Heart left ventricle (tissue), 16 donors: ENCODE results near the gene BAIAP3. TPM values are rescaled to one million over a fixed set of nuclear protein-coding genes. Genes with fewer than 3 reads are reported as not detected.
"Not testable (repeated sequence)": the region's sequence is repeated elsewhere in the genome, so short reads cannot be mapped to it uniquely, and the experiment has no call there.

Experiments
- ATAC-seq, 4 donors: fragments of 200-7000 bp; cut with Tn5 transposase; one replicate each; pipeline ENCODE4 v1.9.1; 2020 to 2022; ENCODE audit warnings: moderate library complexity in 4 of 4, mild to moderate bottlenecking in 3 of 4, moderate number of reproducible peaks in 1 of 4
- DNase-seq, 5 donors: peaks; one replicate each; pipeline ENCODE4 v3.0.0-alpha.2; 2020
- H3K27ac ChIP-seq, 12 donors: fragments of 200-600 bp; sonication (generic) in 4 of 12; one replicate each; pipeline versions ENCODE4 v1.5.0 to v1.8.0; 2016 to 2022; ENCODE audit warnings: mild to moderate bottlenecking in 2 of 12
- H3K27me3 ChIP-seq, 9 donors: fragments of 200-600 bp; sonication (generic) in 2 of 9; one replicate each; pipeline versions ENCODE4 v1.5.1 to v1.8.0; 2016 to 2022; ENCODE audit warnings: mild to moderate bottlenecking in 3 of 9
- H3K36me3 ChIP-seq, 9 donors: fragments of 200-600 bp; sonication (generic) in 2 of 9; one replicate each; pipeline versions ENCODE4 v1.5.0 to v1.8.0; 2018 to 2022; ENCODE audit warnings: mild to moderate bottlenecking in 2 of 9
- H3K4me1 ChIP-seq, 12 donors: fragments of 200-600 bp; sonication (generic) in 4 of 12; one replicate each; pipeline versions ENCODE4 v1.5.0 to v1.8.0; 2016 to 2022; ENCODE audit warnings: mild to moderate bottlenecking in 3 of 12
- H3K4me3 ChIP-seq, 12 donors: fragments of 200-600 bp; sonication (generic) in 4 of 12; one replicate each; pipeline versions ENCODE4 v1.5.0 to v1.8.0; 2017 to 2022; ENCODE audit warnings: mild to moderate bottlenecking in 9 of 12, moderate library complexity in 4 of 12
- H3K9me3 ChIP-seq, 12 donors: fragments of 200-600 bp; sonication (generic) in 4 of 12; one replicate each; pipeline versions ENCODE4 v1.5.0 to v1.8.0; 2016 to 2022; ENCODE audit warnings: mild to moderate bottlenecking in 1 of 12
- POLR2A ChIP-seq, 2 donors: fragments of 450-650 bp; IDR thresholded peaks; one replicate each; pipeline ENCODE4 v1.6.1; 2017; ENCODE audit warnings: antibody characterized with exemption in 2 of 2, mild to moderate bottlenecking in 2 of 2, moderate library complexity in 2 of 2
- WGBS, 4 donors: extraction: QIAGEN DNeasy Blood & Tissue Kit in 2 of 4; methylation state at CpG; one replicate each; pipeline versions ENCODE4 v1.1.5 to v1.1.7; 2013 to 2018; 5-methylcytosine and 5-hydroxymethylcytosine counted together
- intact Hi-C, 10 donors: fragments of 100-400 bp; cut with DNase I; formaldehyde crosslinking; loops; one replicate each; pipeline versions ENCODE4 v1.11.1 to v1.14.2; 2022
- polyA plus RNA-seq, 2 donors: library from polyadenylated mRNA; stranded (reverse); fragments of 200-250 nt; gene quantifications; one replicate each; pipeline ENCODE4 v1.2.3, GENCODE V29; 2013
- total RNA-seq, 9 donors: library from RNA; depleted of rRNA in 2 of 9; stranded (reverse); fragments of >200 nt in 2 of 9; fragmentation: NEBNext Ultra II Directional in 3 of 9; extraction: Animal tissue kit (Norgen Biotek cat#: 25700) in 3 of 9; gene quantifications; one replicate each; pipeline versions ENCODE4 v1.1.0 to v1.2.4, GENCODE V29; 2016 to 2023
- TF ChIP-seq, protein P1 (sequence below), 12 donors: fragments of 200-600 bp; sonication (generic) in 4 of 12; IDR thresholded peaks; one replicate each; pipeline versions ENCODE4 v1.5.0 to v1.8.0; 2018 to 2022; ENCODE audit warnings: antibody characterized with exemption in 12 of 12, mild to moderate bottlenecking in 5 of 12
- donor health status: ischemic (EF 13 %, LVEDD 7.1; RV severe dilation, severe dysfunction).
- donor health status: healthy with polysubstance abuse.
- donor health status: DM: no; HTN: yes; CAD: no.
- donor health status: DM: no; HTN: no; CAD: no.
- donor health status: ischemic (EF 25% LVEDD 6.9; RV normal size, moderate dysfunction).
- donor health status: ischemic (EF 25% LVEDD 5.7; RV mildly dilated, moderate dysfunction).
- donor health status: healthy.
- donor health status: DM: yes; HTN: yes; CAD: no.
- donor health status: ischemic (EF 35%, LVEDD 5.7; RV mildly dilated, moderate dysfunction).
- donor health status: nonischemic (EF 11% LVEDD 7.7; RV severe dilation, severe dysfunction).
- donor health status: DM: yes; HTN: yes; CAD: no.
- donor health status: PGD.
- donor health status: ischemic (EF 29% LVEDD 5.4; RV normal size, mild dysfunction).
- donor health status: nonischemic (EF 23%, LVEDD 6.1; RV moderate dilation, normal function).

The BAIAP3 gene
- total and polyA plus RNA-seq, 11 donors = 0.88 to 4.0 (median 2.6) TPM

DNA sequence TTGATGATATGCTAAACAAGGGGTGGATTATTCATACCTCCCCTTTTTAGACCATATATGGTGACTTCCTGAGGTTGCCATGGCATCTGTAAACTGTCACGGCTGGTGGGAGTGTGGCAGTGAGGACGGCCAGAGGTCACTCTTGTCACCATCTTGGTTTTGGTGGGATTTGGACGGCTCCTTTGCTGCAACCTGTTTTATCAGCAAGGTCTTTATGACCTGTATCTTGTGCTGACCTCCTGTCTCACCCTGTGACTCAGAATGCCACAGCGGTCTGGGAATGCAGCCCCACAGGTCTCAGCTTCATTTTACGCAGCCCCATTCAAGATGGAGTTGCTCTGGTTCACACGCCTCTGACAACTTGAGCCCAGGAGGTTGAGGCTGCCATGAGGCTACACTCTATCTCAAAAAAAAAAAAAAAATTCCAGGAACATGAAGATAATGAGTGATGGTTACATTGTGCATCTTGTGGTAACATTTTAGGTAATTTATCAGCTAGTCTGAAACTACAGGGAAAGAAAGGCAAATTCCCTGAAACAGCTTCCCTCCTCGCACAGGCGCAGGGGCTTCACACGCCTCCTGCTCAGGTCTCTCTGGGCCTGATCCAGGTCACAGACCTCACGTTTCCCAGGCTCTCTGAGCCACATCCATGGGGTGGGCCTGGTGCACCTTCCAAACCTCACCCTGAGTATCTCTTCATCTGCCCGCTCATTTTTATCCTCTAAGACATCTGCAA, 39.4 kb upstream of the BAIAP3 start:
- no peak for TF ChIP-seq POLR2A (IDR thresholded peaks at IDR 0.05)
- TF ChIP-seq, protein P1, sequence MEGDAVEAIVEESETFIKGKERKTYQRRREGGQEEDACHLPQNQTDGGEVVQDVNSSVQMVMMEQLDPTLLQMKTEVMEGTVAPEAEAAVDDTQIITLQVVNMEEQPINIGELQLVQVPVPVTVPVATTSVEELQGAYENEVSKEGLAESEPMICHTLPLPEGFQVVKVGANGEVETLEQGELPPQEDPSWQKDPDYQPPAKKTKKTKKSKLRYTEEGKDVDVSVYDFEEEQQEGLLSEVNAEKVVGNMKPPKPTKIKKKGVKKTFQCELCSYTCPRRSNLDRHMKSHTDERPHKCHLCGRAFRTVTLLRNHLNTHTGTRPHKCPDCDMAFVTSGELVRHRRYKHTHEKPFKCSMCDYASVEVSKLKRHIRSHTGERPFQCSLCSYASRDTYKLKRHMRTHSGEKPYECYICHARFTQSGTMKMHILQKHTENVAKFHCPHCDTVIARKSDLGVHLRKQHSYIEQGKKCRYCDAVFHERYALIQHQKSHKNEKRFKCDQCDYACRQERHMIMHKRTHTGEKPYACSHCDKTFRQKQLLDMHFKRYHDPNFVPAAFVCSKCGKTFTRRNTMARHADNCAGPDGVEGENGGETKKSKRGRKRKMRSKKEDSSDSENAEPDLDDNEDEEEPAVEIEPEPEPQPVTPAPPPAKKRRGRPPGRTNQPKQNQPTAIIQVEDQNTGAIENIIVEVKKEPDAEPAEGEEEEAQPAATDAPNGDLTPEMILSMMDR (IDR thresholded peaks at IDR 0.05) = no peak
- no peak for ATAC-seq
- 64 to 72% (median 65%) methylated on average over 11 of the region's 11 CpGs for WGBS, 4 donors
- Histone ChIP-seq H3K27me3 (peaks cover under 1 to 46% (median 24%) of the 10 kb centered on the region in 9 donors), H3K9me3 (no peaks in the 10 kb centered on the region), H3K4me3 (no peak overlapping the region), H3K27ac (no peak overlapping the region), H3K4me1 (peaks cover 0 to 3% (median 0%) of the 10 kb centered on the region in 12 donors), H3K36me3 (no peaks in the 10 kb centered on the region)
- intact Hi-C loops = no loop called here
- DNase-seq = no peak

GRCh38 chr16:1295465-1295864, 38.0 kb upstream of the BAIAP3 start:
- TF ChIP-seq, protein P1 (IDR thresholded peaks at IDR 0.05) = no peak
- no peak for TF ChIP-seq POLR2A (IDR thresholded peaks at IDR 0.05)
- Histone ChIP-seq H3K36me3 (no peaks in the 10 kb centered on the region), H3K9me3 (no peaks in the 10 kb centered on the region), H3K27ac (no peak overlapping the region), H3K27me3 (peaks cover 0 to 47% (median 19%) of the 10 kb centered on the region in 9 donors), H3K4me3 (no peak overlapping the region), H3K4me1 (peaks cover 0 to 3% (median under 1%) of the 10 kb centered on the region in 12 donors)
- no peak for DNase-seq
- 54 to 60% (median 58%) methylated on average over 5 of the region's 5 CpGs for WGBS, 4 donors
- ATAC-seq = no peak
- intact Hi-C loops = no loop called here

- peak overlapping the region in 10 of 12 donors; percentile 8 to 81 (median 64) for H3K27ac ChIP-seq
- ATAC-seq, H3K4me3 ChIP-seq, intact Hi-C loops, DNase-seq, H3K36me3 ChIP-seq, H3K9me3 ChIP-seq: not testable (repeated sequence)
- peaks cover 0 to 48% (median 20%) of the 10 kb centered on the region in 9 donors for H3K27me3 ChIP-seq
- 60 to 70% (median 66%) methylated on average over 8 of the region's 8 CpGs for WGBS, 4 donors
- H3K4me1 ChIP-seq = peaks cover 0 to 11% (median 6%) of the 10 kb centered on the region in 12 donors
These were observed 36.8 kb upstream of the BAIAP3 start for GRCh38 chr16:1296688-1297017.

DNA sequence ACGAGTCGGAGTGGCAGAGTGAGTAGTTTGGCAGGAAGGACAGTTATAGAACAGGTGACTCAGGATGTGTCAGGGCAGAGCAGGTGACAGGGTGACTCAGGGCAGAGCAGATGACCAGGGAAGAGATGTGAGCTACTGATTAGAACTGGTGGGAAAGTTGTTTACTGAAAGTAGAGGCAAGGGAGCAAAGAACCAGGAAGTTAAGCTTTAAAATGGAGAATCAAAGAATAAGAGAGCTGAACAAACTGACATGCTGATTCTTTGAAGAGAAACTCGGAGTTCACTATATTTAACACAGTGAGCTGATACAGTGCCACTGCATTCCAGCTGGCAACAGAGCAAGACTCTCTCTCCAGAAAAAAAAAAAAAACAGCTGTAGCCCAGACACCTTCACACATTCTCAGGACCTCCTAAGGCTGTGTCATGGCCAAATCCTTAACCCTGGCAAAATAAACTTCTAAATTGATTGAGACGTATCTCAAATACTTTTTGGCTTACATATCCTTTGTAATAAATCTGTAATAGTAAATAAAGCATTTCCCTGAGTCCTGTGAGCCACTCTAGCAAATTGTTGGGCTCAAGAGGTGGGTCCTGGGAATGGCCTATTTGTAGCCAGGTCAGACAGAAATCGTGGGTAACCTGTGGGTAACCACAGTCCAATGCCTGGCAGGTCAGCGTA, 36.3 kb upstream of the BAIAP3 start:
- DNase-seq = no peak
- no peaks in the 10 kb centered on the region for H3K9me3 ChIP-seq
- ATAC-seq = peak in 3 of 4 donors; percentile 59 to 79 (median 73)
- WGBS, 4 donors = 32 to 38% (median 34%) methylated on average over 6 of the region's 6 CpGs
- intact Hi-C loops = no loop called here
- no peak overlapping the region for H3K4me3 ChIP-seq
- H3K4me1 ChIP-seq = peaks cover 0 to 11% (median 6%) of the 10 kb centered on the region in 12 donors
- H3K36me3 ChIP-seq = no peaks in the 10 kb centered on the region
- peak overlapping the region in 10 of 12 donors; percentile 8 to 81 (median 66) for H3K27ac ChIP-seq
- TF ChIP-seq, protein P1 (IDR thresholded peaks at IDR 0.05) = no peak
- no peak for TF ChIP-seq POLR2A (IDR thresholded peaks at IDR 0.05)
- H3K27me3 ChIP-seq = peaks cover 0 to 47% (median 16%) of the 10 kb centered on the region in 9 donors
